HG02588 (cell line): ENCODE data around the gene CCDC182.

Experiments
- ATAC-seq: cut with Tn5 transposase; IDR thresholded peaks from one replicate; pipeline ENCODE4 v1.9.1; 2021; ENCODE audit warnings: mild to moderate bottlenecking, moderate library complexity; ENCODE audit not compliant: unreplicated experiment

Gene CCDC182

GRCh38 chr17:57701124-57701523, 44.0 kb downstream of the CCDC182 start:
- no peak for ATAC-seq

- no peak for ATAC-seq
Measured at GRCh38 chr17:57699751-57700219, 45.3 kb downstream of the CCDC182 start.

- no peak for ATAC-seq
Measured at GRCh38 chr17:57697891-57698711, 47.0 kb downstream of the CCDC182 start.

GRCh38 chr17:57697197-57697596, 47.9 kb downstream of the CCDC182 start:
- ATAC-seq: no peak

GRCh38 chr17:57696050-57696449, 49.0 kb downstream of the CCDC182 start:
- ATAC-seq: no peak
